ENCODE measurements around the gene C16orf95. TPM values are rescaled to one million over a fixed set of nuclear protein-coding genes. Genes with fewer than 3 reads are reported as not detected.

C16orf95 gene, protein sequence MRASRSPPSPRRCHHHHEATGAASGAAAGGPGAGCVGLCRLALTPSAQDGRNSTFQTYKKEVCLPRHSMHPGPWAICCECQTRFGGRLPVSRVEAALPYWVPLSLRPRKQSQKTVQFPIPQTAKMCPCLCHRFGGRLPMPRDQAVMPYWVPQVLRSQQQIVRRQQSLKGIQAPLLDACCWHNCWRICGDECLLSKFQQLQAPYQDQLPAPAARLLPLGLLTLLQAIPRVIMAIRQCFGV
- total RNA-seq = 1.1 and 2.0 TPM in 2 replicates

DNA sequence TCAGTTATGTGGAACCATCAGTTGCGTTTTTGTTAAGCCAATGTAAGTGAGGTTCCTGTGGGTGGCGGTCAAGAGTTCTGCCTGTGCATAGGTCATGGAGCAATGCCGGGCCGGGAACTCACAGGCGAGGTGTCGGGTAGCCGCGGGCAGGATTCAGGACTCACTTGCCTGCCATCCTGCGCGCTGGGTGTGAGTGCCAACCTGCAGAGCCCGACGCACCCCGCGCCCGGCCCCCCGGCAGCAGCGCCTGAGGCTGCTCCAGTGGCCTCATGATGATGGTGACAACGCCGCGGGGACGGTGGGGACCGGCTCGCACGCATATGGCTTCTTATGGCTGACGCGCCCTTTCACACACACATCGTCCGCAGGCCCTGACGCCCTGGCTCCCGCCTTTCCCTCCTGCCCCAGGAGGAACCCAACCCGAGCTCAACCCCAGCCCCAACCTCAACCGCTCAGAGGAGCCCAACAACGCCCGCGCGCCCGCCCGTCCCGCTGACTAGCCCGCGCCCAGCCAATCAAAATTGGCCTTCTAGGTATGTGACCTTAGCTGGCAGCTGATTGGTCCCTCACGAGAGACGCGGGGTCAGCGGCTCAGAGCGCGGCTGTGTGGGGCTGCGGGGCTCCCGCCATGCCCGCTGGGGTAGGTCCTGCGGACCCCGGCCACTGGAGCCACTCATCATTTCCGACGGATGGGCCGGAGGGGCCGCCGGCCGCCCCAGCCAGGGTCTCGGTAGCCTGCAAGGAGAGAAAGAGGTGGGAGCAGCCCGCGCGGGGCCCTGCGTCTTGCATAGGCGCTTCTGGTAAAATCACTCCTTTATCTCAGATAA, at the start of gene C16orf95:
C16orf95 (minus strand) TSS at position 470 of the 827 bp plus-strand sequence; CDS start at position 320, 150 bp downstream.

Other genes with a start within 250 kb of the C16orf95 start
- gene FBXO31, start 66.4 kb upstream of the C16orf95 start, total RNA-seq = 27.5 and 39.8 TPM in 2 replicates
- 48.5 and 50.1 TPM in 2 replicates for gene MAP1LC3B, start 74.9 kb upstream of the C16orf95 start, total RNA-seq
- gene ZCCHC14, start 175.6 kb upstream of the C16orf95 start, total RNA-seq = 7.0 and 9.3 TPM in 2 replicates